Activated CD8-positive, alpha-beta memory T cell treated with anti-CD3 and anti-CD28 coated beads for 24 hours (primary cell): ENCODE results near the gene CELF2.
"Not testable (repeated sequence)": the region's sequence is repeated elsewhere in the genome, so short reads cannot be mapped to it uniquely, and the experiment has no call there.

ENCODE experiments used
- DNase-seq: peaks from one replicate; pipeline ENCODE4 v3.0.0-alpha.2; 2020

CELF2 gene

DNA sequence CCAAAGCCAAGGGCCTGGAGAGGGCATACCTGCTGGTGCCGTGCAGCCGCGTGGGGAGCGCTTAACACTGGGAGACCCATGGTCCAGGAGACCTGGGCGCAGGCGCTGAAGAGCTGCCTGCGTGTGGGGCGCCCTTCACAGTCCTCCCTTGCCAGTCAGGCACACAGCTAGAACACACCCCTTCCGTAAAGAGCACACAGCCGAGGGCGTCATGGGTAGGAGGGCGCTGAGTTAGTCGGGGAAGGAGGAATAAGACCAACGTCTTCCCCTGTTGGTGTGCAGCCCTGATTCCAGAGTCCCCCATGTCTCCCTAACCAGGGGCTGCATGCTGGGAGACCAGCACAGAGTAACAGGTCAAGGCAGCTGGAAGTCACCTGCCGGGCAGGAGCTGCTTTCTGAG, 319.8 kb downstream of the CELF2 start:
- DNase-seq: peak; percentile 62

DNA sequence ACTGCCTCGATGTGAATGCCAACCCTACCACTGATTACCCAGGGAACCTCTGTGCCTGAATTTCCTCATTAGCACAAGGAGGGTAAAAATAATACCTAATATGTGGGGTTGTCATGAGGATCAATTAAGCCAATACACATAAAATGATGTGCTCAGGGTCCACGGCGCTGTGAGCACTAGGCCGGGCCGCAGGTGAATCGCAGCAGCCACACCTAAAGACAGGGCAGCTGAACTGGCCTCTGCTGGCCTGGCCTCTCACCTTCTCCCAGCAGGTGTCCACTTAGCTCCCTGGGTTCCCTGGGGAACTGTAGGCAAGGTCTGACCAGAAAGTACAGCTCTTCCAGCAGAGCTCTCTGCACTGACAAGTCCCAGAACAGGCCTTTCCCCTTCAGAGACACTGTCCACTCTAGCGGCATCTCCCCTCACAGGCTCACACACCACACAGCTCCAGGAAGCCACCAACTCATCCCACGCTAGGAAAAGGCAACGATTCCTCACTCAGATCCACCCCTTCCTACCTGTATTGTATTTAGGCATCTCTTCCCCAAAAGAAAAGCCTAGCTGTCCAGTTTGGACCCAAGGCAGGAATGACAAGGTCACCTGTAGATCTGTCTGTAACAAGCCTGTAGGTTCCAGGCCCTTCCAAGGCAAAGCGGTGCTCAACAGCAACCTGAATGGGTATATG, 320.6 kb downstream of the CELF2 start:
- DNase-seq: peak; percentile 55

DNA sequence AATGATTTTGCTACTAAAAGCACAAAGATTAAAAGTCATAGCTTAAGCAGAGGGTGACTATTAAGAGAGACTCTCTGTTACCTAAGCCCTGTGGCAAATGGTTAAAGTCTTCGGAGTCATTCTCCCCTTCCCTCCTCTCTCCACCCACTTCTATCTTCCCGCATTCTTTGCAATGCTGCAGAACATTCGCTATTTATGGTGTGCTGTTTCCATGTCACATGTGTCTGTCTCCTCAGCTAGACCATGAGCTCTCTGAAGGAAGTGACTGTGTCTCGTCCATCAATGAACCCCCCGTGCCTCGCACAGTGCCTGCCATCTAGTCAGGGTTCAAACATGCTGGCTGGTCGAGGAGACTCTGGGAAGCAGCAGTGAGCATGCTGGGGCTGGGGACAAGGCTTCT, 321.3 kb downstream of the CELF2 start:
- DNase-seq: peak; percentile 45

DNA sequence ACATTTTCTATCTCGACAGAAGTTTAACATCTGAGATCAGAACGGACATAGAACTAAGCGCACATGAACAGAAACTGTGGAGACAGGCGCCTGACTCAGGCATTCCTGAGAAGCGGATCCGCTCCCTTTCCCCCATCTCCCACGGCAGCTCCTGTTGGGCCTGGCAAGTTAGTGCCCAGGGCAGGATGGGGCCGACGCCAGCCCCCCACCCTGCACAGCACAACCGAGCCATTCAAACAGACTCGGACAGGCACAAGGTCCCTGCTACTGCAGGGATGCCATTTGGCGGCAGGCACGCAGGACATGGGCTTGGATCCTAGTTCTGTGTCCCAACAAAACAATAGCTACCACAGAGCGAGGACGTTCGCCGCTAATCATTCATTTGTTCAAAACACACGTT, 322.0 kb downstream of the CELF2 start:
- DNase-seq: peak; percentile 46

DNA sequence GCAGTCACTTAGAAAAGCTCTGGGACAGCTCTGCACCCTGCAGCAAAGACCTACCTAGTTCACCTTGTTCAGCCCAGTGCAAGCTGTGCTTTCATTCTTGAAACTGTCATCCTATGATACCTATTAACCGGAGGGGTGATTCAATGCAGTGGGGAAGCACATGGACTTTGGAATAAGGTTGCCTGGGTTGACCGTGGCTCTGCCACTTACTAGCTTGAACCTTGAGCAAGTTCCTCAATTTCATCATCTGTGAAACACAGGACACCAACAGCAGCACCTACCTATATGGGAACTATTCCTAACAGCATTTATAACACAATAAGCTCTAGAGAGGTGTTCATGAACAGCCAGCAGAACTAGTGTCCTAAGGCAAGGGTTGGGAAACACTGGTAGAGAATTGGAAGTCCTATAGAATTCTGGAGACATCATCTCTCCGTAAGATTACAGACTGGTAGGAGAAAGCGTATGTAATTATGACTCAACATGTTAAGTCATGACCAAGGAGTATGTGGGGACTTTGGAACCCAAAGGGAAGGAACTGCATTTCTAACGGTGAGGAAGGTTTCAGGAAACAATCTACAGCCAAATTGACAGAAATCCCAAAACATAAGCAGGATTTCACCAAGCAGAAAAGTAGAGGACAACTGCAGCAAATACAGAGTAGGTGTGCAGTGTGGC, 323.8 kb downstream of the CELF2 start:
- DNase-seq: no peak

DNA sequence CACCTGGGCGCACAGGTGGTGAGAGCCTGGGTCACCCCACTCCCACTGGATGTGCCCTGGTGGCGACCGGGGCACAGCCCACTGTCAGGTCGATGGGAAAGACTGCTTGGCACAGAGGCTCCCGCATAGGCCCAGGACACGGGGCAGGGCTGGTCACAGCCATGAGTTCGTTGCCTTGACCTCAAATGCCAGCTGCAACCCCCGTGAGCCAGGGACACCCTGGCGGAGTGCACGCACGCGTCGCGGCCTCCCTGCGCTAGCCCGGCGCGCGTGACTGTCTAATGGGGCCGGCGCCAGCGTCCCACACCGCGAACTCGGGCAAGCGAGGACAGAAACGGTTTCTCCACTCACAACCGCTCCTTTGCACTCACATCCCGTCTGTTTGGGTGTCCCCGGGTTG, 326.4 kb downstream of the CELF2 start:
- no peak for DNase-seq

DNA sequence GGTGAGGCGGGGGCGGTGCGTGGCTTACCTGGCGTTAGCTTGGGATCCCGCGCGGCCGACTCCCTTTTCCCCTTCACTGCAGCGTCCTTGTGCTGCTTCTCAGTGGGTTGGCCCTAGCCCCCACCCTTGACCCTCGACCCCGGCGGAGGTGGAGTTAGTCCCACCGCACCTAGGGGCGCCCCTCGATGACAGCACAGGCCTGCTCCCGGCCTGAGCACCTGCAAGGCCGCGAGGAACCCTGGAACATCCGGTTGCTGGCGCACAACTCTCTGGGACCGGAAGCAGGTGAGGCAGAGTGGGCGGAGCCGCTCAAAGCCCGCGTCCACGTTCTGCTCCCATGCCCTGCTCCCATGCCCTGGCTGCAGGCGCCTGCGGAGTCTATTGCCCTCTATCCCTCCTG, 326.9 kb downstream of the CELF2 start:
- DNase-seq: peak; percentile 59

DNA sequence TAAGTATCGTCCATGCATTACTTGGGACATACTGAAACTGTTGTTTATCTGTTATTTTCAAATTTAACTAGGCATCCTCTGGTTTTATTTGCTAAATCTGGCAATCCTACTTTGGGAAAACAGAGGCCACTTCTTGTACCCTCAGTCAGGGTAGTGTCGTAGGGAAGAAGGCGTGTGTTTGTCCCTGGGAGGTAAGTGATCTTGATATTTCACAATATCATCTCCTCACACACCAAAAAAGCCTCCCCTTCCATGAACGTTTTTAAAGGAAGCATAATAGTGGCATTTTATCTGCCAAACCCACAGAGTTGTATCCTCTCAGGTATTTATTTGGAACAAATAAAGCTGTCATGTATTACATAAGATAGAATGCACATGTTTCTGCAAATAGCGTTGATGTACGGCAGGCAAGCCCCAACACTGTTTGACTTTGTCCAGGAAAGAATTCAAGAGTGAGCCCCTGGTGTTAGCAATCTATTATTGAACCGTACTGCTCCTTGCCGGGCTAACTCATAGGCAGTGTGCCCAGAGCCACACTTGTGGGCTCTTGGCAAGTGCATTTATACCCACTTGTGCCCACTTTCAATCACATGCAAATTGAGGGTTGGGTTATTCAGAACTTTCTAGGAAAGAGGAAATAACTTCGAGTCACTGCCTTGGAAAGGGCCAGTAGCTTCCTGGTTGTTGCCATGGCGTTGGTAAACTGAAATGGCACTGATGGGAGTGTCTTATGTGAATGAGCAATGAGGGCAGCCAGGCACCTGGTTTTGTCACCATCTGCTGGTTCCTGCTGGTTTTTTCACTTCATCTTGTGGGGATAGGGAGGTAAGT, 327.8 kb downstream of the CELF2 start:
- peak; percentile 41 for DNase-seq

DNA sequence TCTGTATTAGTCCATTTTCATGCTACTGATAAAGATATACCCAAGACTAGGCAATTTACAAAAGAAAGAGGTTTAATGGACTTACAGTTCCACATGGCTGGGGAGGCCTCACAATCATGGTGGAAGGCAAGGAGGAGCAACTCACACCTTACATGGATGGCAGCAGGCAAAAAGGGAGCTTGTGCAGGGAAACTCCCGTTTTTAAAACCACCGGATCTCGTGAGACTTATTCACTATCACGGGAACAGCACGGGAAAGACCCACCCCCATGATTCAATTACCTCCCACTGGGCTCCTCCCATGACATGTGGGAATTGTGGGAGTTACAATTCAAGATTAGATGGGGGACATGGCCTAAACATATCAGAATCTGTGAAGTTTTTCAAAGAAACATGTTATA, 329.9 kb downstream of the CELF2 start:
- not testable (repeated sequence) for DNase-seq

DNA sequence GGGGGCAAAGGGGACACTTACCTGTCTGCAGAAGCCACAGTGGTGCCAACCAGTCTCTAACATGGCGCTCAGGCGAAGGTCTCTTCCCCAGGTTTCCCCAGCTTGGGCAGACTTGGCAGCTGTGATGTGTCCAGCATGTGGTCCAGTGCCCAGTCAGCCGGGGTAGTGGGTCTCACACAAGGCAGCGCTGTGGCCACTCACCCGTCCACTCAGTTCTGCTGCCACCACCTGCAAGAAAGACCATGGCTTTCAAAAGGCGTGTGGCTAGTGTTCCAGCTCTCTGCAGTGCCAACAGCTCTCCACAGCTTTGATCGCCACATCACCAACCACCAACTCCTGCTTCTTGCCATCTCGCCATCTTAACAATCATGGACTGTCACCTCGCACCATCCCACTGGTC, 334.1 kb downstream of the CELF2 start:
- no peak for DNase-seq

DNA sequence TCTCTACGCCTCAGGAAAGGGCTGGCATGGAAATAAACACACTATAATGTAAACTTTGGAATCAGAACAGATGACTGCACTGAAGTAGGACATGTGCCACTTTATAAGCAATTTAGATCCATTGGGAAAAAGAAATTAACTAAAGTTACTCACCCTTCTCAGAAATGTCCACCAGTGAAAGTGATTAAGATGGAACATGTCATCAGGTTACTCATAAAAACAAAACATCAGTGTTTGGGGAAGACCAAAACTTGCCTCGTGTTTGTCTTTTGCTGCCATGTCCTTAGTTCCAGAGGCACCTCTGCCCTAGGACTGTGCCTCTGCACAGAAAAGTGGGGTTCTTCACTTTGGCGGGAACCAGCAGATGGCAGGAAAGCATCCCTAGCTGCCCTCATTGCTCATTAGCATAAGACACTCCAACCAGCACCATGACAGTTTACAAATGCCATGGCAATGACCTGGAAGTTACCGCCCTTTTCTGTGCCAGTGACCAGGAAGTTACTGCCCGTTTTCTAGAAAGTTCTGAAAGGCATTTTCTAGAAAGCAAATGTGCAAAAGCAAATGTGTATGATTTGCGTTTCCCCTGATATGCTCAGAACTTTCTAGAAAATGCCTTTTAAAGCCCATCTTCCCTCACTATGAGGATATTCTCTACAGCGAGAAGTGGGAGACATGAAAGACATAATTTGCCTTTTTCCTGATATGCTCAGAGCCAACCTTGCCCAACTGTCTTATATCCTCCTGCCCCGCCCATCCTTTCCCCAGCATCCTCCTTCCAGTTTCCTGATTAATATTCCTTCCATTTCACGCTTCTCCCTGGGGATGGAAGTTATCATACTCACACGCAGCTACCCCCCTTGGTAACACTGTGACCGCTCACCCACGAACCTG, 335.6 kb downstream of the CELF2 start:
- no peak for DNase-seq

DNA sequence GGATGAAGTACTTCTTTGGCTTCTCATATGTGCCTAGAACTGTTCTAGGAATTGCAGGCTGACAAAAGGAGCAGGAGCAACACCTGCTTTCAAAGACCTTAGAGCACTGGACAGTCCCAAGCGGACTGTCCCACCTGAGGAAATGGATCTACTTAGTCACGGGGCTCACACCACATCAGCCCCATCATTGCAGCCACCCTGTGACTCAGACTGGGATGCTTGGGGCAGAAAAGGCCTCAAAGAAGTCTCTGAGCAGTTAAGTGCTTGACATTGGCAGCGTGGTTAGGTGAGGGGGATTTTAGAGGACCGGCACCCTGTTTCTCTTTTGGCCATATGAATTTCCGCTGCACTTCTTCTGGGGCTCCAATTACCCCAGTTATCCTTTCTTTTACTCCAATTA, 337.2 kb downstream of the CELF2 start:
- no peak for DNase-seq

DNA sequence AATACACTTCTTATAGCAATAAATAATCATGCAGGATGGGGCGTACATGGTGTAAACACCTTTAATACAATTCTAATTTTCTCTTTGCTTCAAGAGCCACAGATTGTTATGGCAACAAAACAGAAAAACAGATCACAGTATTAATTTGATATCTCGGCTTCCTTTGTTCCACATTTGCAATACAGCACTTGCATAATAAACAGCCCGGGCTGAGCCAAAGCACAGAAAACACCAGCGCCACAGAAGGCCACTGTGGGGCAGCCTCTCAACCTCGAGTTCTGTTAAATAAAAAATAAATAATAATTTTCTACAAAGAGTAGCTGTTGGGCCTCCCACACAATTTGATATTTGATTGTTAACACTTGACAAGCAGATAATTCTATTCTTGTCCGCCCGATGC, 337.9 kb downstream of the CELF2 start:
- no peak for DNase-seq

DNA sequence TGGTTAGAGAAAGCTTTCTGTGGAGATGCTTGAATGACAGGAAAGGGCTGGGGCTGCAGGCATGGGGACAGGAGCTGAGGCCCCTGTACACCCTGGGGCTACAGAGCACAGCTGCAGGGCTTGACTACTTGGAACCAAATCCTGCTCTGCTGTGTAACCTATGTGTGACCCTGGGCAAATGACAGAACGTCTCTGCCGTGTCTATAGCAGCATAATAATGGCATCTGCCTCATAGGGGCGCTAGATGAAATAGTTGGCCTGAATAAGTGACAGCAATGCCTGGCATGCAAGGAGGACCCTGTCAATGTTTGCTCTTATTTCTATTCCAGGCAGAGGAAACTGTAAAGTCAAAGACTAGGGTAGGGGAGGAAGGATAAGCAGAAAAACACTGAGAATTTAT, 339.8 kb downstream of the CELF2 start:
- DNase-seq: no peak

DNA sequence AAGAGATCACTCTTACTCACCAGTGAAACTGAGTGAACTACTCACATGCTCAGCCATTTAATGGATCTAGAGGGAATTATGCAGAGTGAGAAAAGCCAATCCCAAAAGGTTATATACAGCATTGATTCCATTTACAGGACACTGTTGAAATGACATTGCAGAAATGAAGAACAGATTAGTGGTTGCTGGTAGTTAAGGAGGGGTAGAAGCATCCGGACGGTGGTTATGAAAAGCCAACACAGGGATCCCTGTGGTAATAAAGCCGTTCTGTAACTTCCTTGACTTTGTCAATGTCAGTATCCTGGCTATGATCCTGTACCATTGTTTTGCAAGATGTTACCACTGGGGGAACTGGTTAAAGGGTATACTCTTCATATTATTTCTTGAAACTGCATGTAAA, 340.3 kb downstream of the CELF2 start:
- DNase-seq: no peak

DNA sequence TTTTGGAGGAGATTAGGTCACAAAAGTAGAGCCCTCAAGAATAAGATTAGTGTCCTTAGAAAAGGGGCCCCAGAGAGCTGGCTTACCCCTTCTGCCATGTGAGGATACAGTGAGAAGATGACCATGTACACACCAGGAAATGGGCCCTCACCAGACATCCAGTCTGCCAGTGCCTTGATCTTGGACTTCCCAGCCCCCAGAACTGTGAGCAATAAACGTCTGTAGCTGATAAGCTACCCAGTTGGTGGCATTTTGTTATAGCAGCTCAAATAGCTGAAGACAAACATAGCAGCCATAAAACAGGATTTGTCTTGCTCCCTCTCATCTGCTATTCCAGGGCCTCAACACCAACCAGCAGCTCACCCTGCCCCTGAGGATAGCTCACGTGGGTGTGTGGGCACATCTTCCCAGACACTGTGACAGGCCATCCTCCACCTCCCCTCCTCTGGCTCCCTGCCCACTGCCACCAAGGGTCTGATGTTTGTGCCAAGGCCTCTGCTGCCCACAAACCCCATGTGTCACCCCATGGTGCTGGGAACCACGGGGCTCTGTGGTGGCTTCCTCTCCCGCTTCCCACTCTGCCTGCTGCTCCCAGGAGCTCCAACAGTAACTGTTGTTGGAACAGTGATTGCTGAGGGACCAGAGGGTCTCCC, 341.4 kb downstream of the CELF2 start:
- DNase-seq: no peak

DNA sequence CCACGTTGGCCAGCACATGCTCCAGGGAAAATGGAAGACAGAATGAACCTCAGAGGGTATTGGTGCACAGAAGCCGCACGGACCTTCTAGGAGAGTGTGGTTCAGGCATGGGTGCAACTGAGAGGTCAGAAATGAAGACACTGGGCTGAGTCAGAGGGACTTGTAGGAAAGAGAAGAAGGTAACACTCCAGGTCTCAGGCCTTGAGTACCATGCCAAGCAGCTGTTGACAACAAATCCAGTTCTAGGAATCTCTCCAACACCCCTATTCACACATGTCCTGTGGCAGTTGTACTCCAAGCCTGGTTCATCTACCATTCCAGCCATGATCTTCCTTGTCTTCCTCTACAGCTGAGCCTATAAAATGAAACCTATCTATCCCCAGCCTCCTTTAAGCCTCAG, 342.2 kb downstream of the CELF2 start:
- DNase-seq: no peak

DNA sequence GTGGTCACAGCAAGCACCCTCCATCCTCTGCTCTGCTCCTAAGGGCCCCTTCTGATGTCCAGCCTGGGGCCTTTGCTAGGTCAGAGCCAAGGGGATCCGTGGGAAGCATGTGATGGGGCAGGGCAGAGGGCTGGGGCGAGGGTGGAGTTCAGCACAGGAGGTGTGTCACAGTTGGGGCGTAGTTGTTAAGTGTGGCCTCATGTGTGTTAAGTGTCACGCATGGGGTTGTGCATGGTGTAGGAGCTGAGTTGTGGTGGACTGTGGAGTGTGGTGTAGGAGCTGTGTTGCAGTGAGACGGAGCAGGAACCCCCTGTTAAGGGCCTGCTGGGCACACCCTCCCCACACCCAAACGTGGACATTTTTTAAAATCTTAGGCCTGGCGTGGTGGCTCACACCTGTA, 345.8 kb downstream of the CELF2 start:
- no peak for DNase-seq

DNA sequence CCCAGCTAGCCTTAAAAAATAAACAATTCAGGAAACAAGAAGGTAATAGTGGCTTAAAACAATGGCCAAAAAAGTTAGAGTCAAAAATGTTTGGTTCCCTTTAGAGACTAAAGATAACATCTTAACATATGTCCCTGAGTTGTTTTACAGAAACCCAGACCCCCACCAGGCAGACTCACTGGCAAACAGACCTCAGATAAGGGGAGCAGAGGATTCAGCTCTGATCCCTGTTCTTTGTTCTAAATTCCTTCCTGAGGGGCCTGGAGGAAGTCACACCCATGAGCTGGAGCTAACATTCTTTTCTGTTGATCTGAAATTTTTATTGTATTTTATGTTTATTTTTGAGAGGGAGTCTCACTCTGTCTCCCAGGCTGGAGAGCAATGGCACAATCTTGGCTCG, 346.6 kb downstream of the CELF2 start:
- DNase-seq: no peak

DNA sequence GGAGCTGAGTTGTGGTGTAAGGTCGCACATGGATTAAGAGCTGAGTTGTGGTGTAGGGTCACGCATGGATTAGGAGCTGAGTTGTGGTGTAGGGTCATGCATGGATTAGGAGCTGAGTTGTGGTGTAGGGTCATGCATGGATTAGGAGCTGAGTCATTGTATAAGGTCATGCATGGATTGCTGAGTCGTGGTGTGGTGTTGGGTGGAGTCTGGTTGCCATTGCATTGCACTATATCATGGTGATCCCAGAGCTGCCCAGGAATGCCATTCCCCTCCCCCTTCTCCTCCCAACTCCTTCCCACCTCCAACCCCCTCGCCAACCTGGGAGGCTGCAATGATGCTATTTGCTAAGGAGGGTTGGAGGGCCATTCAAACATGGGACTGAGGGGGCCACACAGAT, 349.2 kb downstream of the CELF2 start:
- DNase-seq: not testable (repeated sequence)

DNA sequence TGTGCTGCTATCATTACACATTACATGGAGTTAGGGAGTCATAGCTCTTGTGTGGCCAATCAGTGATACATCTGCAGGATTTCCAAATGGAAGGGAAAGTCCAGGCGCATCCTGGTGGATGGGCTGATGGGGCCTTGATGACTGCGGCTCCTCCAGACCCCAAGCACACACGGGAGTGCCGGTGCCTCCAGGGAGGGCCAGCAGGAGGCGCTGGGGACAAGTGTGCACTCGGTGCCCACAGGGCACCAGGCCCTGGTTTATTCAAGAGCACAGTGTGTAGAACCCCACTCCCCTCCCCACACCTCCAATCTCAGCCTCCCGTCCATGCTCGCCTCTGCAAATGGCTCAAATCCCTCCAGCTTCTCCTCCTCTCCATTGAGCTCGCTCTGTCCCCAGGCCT, 349.8 kb downstream of the CELF2 start:
- DNase-seq: no peak

DNA sequence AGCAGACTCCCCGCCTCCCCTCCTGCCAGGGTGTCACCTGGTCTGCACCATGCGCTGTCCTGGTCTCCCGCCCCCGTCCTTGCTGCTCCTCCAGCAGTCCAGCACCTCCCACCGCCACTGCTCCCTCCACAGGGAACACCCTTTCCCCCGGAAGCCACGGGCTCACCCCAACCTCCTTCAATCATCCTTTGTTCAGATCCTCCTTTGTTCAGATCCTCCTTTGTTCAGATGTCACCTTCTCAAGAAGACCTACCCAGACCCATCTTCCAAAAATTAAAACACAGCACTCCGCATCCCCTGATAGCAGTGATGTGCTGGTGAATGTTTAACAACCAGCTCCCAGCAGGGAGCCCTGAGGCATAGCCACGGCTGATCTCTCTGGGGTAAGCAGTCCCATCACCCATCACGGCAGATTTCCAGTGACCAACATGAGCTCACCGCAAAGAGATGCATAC, 356.1 kb downstream of the CELF2 start:
- no peak for DNase-seq
